Ishikawa (cell line): ENCODE measurements around the gene NDST1.

Experiments used
- CREB1 ChIP-seq: IDR thresholded peaks from 2 replicates; pipeline ENCODE4 v1.6.1; 2012; ENCODE audit warnings: low read depth
- EP300 ChIP-seq: IDR thresholded peaks from 2 replicates; pipeline ENCODE4 v1.6.1; 2012; ENCODE audit warnings: borderline replicate concordance
- MAX ChIP-seq: IDR thresholded peaks from 2 replicates; pipeline ENCODE4 v1.6.1; 2012
- TAF1 ChIP-seq: IDR thresholded peaks from 2 replicates; pipeline ENCODE4 v1.6.1; 2012; ENCODE audit warnings: low read depth, mild to moderate bottlenecking

- TF ChIP-seq CREB1 (no peak), MAX (no peak), EP300 (no peak), TAF1 (no peak)
Measured at GRCh38 chr5:150571836-150572235, 63.9 kb downstream of the NDST1 start.
